A673 (cell line): ENCODE data around the gene KCNK17. TPM values are rescaled to one million over a fixed set of nuclear protein-coding genes. Genes with fewer than 3 reads are reported as not detected.

ENCODE experiments used
- BruUV-seq: library from RNA; stranded (reverse); fragments of 400-500 nt; replicated peaks from 2 replicates; lab custom pipeline; 2021; lab: Mats Ljungman, UMichigan
- CTCF ChIA-PET: fragments of 300-600 bp; sonication (Branson Sonifier 250); formaldehyde crosslinking; loops from one replicate; lab custom pipeline; 2022; ENCODE audit warnings: antibody characterized with exemption; lab: Charles Lee
- POLR2A ChIA-PET: fragments of 300-600 bp; sonication (Branson Sonifier 250); formaldehyde crosslinking; loops from one replicate; lab custom pipeline; 2022; ENCODE audit warnings: antibody characterized with exemption; ENCODE audit not compliant: low non-redundant PET; lab: Charles Lee
- DNase-seq: peaks from one replicate; pipeline ENCODE4 v3.0.0-alpha.2; 2015; ENCODE audit warnings: low spot score
- H3K27ac ChIP-seq: fragments of 200-600 bp; sonication (generic); 2 replicates; pipeline ENCODE4 v1.5.1; 2016; ENCODE audit warnings: mixed run types, low read depth, mild to moderate bottlenecking, mixed read lengths, antibody characterized with exemption, low read length; ENCODE audit not compliant: poor library complexity, severe bottlenecking
- H3K27me3 ChIP-seq: fragments of 200-600 bp; sonication (generic); replicated peaks from 2 replicates; pipeline ENCODE4 v1.6.1; 2017; ENCODE audit warnings: mixed run types, low read depth, mild to moderate bottlenecking, mixed read lengths, antibody characterized with exemption, low read length; ENCODE audit not compliant: insufficient read depth, poor library complexity
- H3K36me3 ChIP-seq: fragments of 200-600 bp; sonication (generic); 2 replicates; pipeline ENCODE4 v1.6.1; 2016; ENCODE audit warnings: mixed run types, mild to moderate bottlenecking, mixed read lengths, antibody characterized with exemption, low read length; ENCODE audit not compliant: insufficient read depth, poor library complexity, severe bottlenecking
- H3K4me1 ChIP-seq: fragments of 200-600 bp; sonication (generic); 2 replicates; pipeline ENCODE4 v1.6.1; 2017; ENCODE audit warnings: mixed run types, mild to moderate bottlenecking, mixed read lengths, antibody characterized with exemption, low read length; ENCODE audit not compliant: insufficient read depth, poor library complexity, severe bottlenecking
- H3K4me3 ChIP-seq: fragments of 200-600 bp; sonication (generic); 2 replicates; pipeline ENCODE4 v1.5.1; 2016; ENCODE audit warnings: low read depth, mixed run types, mild to moderate bottlenecking, mixed read lengths, low read length; ENCODE audit not compliant: poor library complexity, severe bottlenecking
- H3K9me3 ChIP-seq: fragments of 200-600 bp; sonication (generic); 2 replicates; pipeline ENCODE4 v1.6.1; 2016; ENCODE audit warnings: mixed run types, low read depth, mild to moderate bottlenecking, mixed read lengths, antibody characterized with exemption, low read length; ENCODE audit not compliant: poor library complexity, severe bottlenecking
- CTCF ChIP-seq: fragments of 300-800, 200-600 bp; sonication (generic); conservative IDR thresholded peaks from 2 replicates; pipeline ENCODE4 v1.5.1; 2017; ENCODE audit warnings: low read depth, mild to moderate bottlenecking, antibody characterized with exemption, low read length, moderate library complexity, mixed read lengths
- EZH2 ChIP-seq: fragments of 200-600 bp; sonication (generic); IDR thresholded peaks from 2 replicates; pipeline ENCODE4 v1.6.1; 2017; ENCODE audit warnings: borderline replicate concordance, low read depth, mild to moderate bottlenecking, mixed read lengths, antibody characterized with exemption, low read length; ENCODE audit not compliant: poor library complexity, severe bottlenecking
- intact Hi-C: fragments of 100-400 bp; cut with micrococcal nuclease; formaldehyde crosslinking; loops from one replicate; pipeline ENCODE4 v1.10.0; 2022; ENCODE audit not compliant: unreplicated experiment
- total RNA-seq: library from RNA; stranded (reverse); gene quantifications from 2 replicates; pipeline ENCODE4 v1.2.3, GENCODE V29; 2021

The KCNK17 gene
- total RNA-seq, 1 experiment from 2014 or later, result not detected

DNA sequence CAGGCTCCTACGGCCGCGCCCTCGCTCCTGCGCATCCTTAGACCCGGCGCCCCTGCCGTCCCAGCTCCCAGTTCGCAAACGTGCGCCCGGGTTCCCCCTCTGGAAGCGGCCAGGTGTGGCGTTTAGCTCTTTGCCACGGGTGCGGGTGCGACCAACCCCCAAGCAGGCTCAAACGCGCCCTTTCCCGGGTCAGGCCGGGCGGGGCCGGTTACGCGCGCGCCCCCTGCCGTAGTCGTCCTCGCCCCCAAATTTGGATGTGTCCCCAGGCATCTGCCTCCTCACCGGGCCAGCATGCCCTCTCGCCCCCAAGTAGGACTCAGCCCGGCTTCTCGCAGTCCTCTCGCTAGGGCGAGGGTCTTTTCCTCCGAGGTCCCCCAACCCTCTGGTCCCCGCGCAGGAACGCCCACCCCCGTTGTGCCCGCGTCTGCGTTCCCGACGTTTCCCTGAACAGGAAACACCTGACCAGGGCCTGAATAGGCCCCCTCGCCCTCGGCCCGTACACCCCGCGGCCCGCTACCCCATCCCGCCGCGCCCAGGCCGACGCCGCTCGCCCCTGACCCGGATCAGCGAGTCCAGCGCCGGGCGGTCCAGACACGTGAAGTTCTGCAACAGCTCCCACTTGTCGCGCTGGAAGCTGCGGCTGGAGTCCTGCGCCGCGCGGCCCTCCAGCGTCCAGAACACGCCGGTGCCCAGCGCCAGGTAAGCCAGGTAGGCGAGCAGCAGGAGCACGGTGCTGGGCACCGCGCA is 520 bp downstream of the KCNK17 start:
- ChIA-PET CTCF (no interaction called here), POLR2A (no interaction called here)
- Histone ChIP-seq H3K36me3 (no peaks in the 10 kb centered on the region), H3K4me3 (no peak overlapping the region), H3K27ac (no peak overlapping the region), H3K9me3 (no peaks in the 10 kb centered on the region), H3K27me3 (peaks cover 61% of the 10 kb centered on the region), H3K4me1 (no peaks in the 10 kb centered on the region)
- no peak for DNase-seq
- peak; percentile 82 for TF ChIP-seq EZH2
- TF ChIP-seq CTCF, result no peak
- intact Hi-C loops, result no loop called here
- BruUV-seq, result no TSS peak

GRCh38 chr6:39312912-39313525 is 1.2 kb downstream of the KCNK17 start:
- H3K27ac ChIP-seq, result no peak overlapping the region
- BruUV-seq, result no TSS peak
- ChIA-PET CTCF (no interaction called here), POLR2A (no interaction called here)
- intact Hi-C loops, result no loop called here
- no peak overlapping the region for H3K4me3 ChIP-seq
- H3K36me3 ChIP-seq, result no peaks in the 10 kb centered on the region
- H3K9me3 ChIP-seq, result no peaks in the 10 kb centered on the region
- TF ChIP-seq CTCF, result no peak
- no peak for TF ChIP-seq EZH2
- DNase-seq, result no peak
- no peaks in the 10 kb centered on the region for H3K4me1 ChIP-seq
- peaks cover 61% of the 10 kb centered on the region for H3K27me3 ChIP-seq

DNA sequence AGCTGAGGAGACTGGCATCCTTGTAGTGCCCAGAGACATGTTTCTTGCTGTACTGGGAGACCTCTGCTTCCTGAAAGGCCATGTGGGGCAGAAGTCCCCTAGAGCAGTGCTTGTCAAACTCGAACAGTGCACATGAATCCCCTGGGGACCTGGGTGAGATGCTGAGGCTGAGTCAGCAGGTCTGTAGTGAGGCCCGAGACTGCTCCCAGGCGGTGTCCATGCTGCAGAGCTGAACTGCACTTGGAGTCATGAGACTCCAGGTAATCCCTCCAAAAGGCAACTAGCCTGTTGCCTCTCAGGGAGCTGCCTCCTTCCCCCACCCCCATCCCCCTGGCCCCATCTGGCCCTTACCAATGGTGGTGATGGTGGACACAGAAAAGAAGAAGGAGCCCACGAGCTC is 3.7 kb downstream of the KCNK17 start:
- intact Hi-C loops, result loop anchor here (1.0 kb wide), 1 partner anchor 144 kb away; no protein-coding TSS in a partner anchor
- H3K27ac ChIP-seq, result no peak overlapping the region
- TF ChIP-seq CTCF (no peak), EZH2 (no peak)
- no peaks in the 10 kb centered on the region for H3K4me1 ChIP-seq
- no peaks in the 10 kb centered on the region for H3K9me3 ChIP-seq
- peaks cover 45% of the 10 kb centered on the region for H3K27me3 ChIP-seq
- CTCF ChIA-PET, result interaction anchor here (0.8 to 1.3 kb wide), 2 partner anchors 145 to 313 kb away, joined by 4 to 5 read pairs; no protein-coding TSS in a partner anchor
- no peaks in the 10 kb centered on the region for H3K36me3 ChIP-seq
- H3K4me3 ChIP-seq, result no peak overlapping the region
- BruUV-seq, result no TSS peak
- DNase-seq, result no peak
- POLR2A ChIA-PET, result no interaction called here
